SJCRH30 (cell line): ENCODE measurements around the gene SCD5. TPM values are rescaled to one million over a fixed set of nuclear protein-coding genes. Genes with fewer than 3 reads are reported as not detected.

ENCODE experiments used
- DNase-seq, 2 experiments: peaks; one replicate each; pipeline ENCODE4 v3.0.0-alpha.2; 2015 to 2020
- H3K27ac ChIP-seq: fragments of 250-450 bp; sonication (Bioruptor Pico); 2 replicates; pipeline ENCODE4 v1.5.1; 2020; ENCODE audit warnings: mild to moderate bottlenecking, moderate library complexity
- H3K27me3 ChIP-seq: fragments of 250-450 bp; sonication (Bioruptor Pico); 2 replicates; pipeline ENCODE4 v1.5.1; 2020; ENCODE audit warnings: mild to moderate bottlenecking, moderate library complexity
- H3K36me3 ChIP-seq: fragments of 250-450 bp; sonication (Bioruptor Pico); 2 replicates; pipeline ENCODE4 v1.5.1; 2020; ENCODE audit warnings: mild to moderate bottlenecking, moderate library complexity
- H3K4me1 ChIP-seq: fragments of 250-450 bp; sonication (Bioruptor Pico); 2 replicates; pipeline ENCODE4 v1.5.1; 2020; ENCODE audit warnings: mild to moderate bottlenecking, moderate library complexity
- H3K4me3 ChIP-seq: fragments of 250-450 bp; sonication (Bioruptor Pico); 2 replicates; pipeline ENCODE4 v1.5.1; 2020; ENCODE audit warnings: mild to moderate bottlenecking, moderate library complexity
- H3K9me3 ChIP-seq: fragments of 250-450 bp; sonication (Bioruptor Pico); replicated peaks from 2 replicates; pipeline ENCODE4 v1.5.1; 2020; ENCODE audit warnings: mild to moderate bottlenecking, moderate library complexity
- total RNA-seq: library from RNA; depleted of rRNA; stranded (reverse); fragments of >200 nt; shearing (Covaris generic); gene quantifications from 2 replicates; pipeline ENCODE4 v1.2.3, GENCODE V29; 2014

SCD5 gene
- total RNA-seq, 1 experiment from 2014 or later = 86.0 TPM

DNA sequence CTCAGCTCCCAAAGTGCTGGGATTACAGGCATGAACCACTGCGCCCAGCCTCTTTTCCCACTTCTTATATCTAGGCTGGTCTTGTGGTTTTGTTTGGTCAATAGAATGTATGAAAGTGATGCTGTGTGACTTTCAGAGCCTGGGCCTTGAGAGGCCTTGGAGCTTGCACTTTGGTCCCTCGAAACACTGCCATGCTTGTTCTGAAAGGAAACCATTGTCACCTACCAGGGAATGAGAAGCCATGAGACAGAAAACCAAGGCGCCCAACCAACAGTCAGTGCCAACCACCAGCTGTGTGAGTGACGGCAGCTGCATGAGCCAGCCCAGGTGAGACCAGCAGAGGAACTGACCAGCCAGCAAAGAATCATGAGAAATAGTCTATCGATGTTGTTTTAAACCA, 57.4 kb downstream of the SCD5 start:
- H3K36me3 ChIP-seq = 0 out of 2 replicates have a peak, but pooled peaks cover 2% of the 10 kb centered on the region
- H3K27me3 ChIP-seq = no peaks in the 10 kb centered on the region
- no peaks in the 10 kb centered on the region for H3K4me1 ChIP-seq
- no peak for DNase-seq
- H3K4me3 ChIP-seq = no peak overlapping the region
- no peak overlapping the region for H3K27ac ChIP-seq
- H3K9me3 ChIP-seq = no peaks in the 10 kb centered on the region

DNA sequence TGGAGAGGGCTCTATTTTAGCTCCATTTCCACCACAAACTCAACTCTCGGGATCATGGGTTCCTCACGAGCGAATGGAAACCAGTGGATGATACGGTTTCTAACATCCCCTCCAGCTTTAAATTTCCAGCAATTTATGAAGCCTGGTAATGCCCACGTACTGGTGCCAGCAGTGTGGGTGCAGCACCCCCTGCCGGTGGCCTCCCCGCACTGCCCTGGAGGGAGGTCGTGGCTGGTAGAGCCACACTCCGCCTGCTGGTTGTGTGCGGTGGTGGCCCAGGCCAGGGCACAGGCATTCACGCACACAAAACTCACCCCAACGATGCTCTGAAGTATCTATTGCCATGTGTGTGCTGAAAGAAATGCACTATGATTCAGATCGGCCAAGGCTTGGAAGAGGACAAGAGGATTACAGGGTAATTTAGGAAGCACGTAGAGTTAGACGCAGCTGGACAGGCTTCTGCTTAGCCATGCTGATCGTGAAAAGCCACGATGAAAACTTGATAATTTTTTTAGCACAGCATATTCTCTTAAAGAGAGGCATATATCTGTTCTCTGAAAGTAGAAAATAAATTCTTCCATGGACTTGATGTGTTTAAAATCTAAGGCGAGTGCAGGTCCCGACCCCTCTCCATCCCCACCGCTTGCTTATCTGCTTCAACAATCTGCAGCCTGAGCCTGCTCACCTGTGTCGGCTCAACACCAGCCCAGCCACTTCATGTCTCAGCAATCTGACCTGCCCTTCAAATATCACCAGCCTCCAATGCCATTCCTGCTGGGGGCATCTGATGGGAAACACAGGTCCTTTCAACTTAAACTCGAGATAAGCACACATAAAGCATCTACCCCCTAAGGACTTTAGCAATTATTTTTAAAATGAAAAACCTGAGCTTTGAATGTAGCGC, 59.1 kb downstream of the SCD5 start:
- DNase-seq = peak; percentile 40 to 50
- H3K4me3 ChIP-seq = no peak overlapping the region

DNA sequence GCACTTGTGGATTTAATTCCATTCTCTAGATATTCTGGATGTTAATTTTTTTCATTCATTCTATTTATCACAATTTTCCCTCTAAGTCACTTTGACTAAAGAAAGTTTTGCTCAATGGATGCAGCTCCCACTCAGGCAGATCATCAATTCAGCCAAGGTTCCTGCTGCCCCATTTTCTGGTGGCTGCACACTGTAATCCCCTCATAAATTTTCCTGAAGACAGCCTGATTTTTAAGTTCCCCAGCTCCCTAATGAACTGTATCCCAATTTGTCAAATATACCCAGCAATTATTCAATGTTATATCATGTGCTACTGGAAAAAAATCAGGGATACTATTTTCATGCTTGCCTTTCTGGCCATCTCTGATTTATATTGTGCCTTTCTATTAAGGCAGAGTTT, 61.2 kb downstream of the SCD5 start:
- Histone ChIP-seq H3K4me3 (no peak overlapping the region), H3K36me3 (0 out of 2 replicates have a peak, but pooled peaks cover 2% of the 10 kb centered on the region), H3K9me3 (no peaks in the 10 kb centered on the region), H3K27me3 (no peaks in the 10 kb centered on the region), H3K27ac (no peak overlapping the region), H3K4me1 (no peaks in the 10 kb centered on the region)
- no peak for DNase-seq

More for the DNA sequence above, 59.1 kb downstream of the SCD5 start:
- Histone ChIP-seq H3K36me3 (0 out of 2 replicates have a peak, but pooled peaks cover 2% of the 10 kb centered on the region), H3K27me3 (no peaks in the 10 kb centered on the region), H3K4me1 (no peaks in the 10 kb centered on the region), H3K27ac (no peak overlapping the region), H3K9me3 (no peaks in the 10 kb centered on the region)

DNA sequence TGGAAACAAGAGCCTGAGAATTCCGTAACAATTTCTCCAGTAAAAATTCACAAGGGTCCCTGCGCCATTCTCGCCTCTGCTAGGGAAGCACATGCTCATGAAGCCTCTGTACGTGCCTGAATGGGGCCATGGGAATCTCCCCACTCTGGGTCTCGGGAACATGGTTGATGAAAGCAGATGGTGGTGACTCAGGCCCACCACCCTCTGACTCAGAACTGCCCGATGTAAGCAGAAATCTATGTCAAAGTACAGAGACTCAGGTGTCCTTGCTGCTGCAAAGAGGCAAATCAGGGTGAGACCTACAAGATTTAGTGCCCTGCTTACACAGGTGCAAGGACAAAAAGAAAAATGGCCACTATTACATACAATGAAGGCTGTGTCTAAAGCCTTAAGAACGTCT, 65.0 kb downstream of the SCD5 start:
- no peaks in the 10 kb centered on the region; the same call in 1 of the 2 replicates for H3K9me3 ChIP-seq
- no peaks in the 10 kb centered on the region for H3K27me3 ChIP-seq
- peaks cover 3% of the 10 kb centered on the region; the same call in 1 of the 2 replicates for H3K4me1 ChIP-seq
- peaks cover 3% of the 10 kb centered on the region; the same call in 1 of the 2 replicates for H3K36me3 ChIP-seq
- no peak overlapping the region for H3K27ac ChIP-seq
- no peak overlapping the region for H3K4me3 ChIP-seq
- DNase-seq = no peak

DNA sequence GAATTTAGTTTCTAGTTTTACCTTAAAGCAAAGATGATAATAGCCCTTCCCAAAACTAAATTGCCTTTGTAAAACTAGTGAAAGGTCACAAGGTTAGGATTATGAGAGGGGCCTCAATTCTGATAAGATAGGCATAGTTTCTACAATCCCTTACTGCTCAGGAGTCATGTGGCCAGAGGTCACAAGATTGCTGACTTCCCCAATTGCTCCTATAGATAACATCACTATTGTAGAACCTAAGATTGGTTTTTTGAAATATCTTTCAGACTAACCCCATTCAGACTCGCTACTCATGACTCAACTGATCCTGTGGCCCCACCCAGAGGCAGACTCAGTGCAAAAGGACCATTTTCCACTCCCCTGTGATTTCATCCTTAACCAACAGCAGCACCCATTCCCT, 70.3 kb downstream of the SCD5 start:
- Histone ChIP-seq H3K27me3 (no peaks in the 10 kb centered on the region; the same call in 1 of the 2 replicates), H3K4me3 (no peak overlapping the region), H3K4me1 (peaks cover 3% of the 10 kb centered on the region; the same call in 1 of the 2 replicates), H3K9me3 (no peaks in the 10 kb centered on the region; the same call in 1 of the 2 replicates), H3K27ac (no peak overlapping the region), H3K36me3 (peaks cover 4% of the 10 kb centered on the region; the same call in 1 of the 2 replicates)
- DNase-seq = no peak

DNA sequence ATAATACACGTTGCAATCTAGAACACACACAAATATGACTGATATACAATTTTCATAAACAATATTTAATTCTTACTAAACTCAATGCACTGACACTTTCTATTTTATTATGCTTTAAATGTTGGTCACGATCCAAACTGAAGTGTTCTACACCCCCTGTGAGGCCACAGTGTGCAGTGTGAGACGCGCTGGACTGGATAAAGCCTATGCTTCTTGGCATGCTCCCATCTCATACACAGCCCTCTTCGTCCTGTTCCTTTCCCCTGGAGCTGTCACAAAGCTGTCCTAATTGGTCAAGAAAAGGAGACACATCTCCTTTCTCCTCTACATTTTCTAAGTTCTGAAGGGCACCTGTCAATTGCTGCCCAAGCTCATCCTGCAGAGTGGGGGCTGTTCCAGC, 72.0 kb downstream of the SCD5 start:
- H3K4me1 ChIP-seq = peaks cover 3% of the 10 kb centered on the region; the same call in 1 of the 2 replicates
- H3K36me3 ChIP-seq = peaks cover 7% of the 10 kb centered on the region; the same call in 1 of the 2 replicates
- no peak overlapping the region for H3K27ac ChIP-seq
- H3K4me3 ChIP-seq = no peak overlapping the region
- no peaks in the 10 kb centered on the region; the same call in 1 of the 2 replicates for H3K9me3 ChIP-seq
- DNase-seq = no peak
- H3K27me3 ChIP-seq = no peaks in the 10 kb centered on the region; the same call in 1 of the 2 replicates

DNA sequence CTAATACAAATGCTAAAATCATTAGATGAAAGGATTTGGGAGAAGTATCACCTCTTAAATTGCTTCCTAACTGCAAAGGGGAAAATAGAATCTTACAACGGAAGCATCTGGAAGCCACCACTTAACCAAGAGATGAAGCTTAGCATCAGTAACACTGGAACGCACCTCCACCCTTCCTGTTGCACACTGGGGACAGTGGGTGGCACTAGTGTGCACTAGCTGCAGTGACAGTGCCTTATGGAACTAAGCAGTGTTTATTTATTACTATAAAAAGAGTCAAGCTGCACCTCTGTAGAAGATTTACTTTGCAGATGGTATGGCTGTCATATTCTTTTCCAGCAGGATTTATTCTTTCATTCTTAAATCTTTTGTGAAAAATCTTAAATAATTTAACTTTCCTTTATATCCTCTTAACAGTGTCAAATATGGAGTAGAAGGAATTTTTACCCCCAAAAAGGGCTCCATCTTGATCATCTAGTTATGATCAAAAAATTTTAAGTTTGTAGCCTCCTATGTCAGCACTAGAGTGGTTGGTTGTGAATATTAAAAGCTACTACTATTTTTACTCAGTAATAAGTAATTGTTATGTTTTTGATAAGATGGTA, 76.7 kb downstream of the SCD5 start:
- Histone ChIP-seq H3K27me3 (no peaks in the 10 kb centered on the region; the same call in 1 of the 2 replicates), H3K9me3 (no peaks in the 10 kb centered on the region), H3K4me3 (no peak overlapping the region), H3K27ac (no peak overlapping the region), H3K4me1 (no peaks in the 10 kb centered on the region), H3K36me3 (0 out of 2 replicates have a peak, but pooled peaks cover 3% of the 10 kb centered on the region)
- peak; percentile 22 to 52 for DNase-seq

DNA sequence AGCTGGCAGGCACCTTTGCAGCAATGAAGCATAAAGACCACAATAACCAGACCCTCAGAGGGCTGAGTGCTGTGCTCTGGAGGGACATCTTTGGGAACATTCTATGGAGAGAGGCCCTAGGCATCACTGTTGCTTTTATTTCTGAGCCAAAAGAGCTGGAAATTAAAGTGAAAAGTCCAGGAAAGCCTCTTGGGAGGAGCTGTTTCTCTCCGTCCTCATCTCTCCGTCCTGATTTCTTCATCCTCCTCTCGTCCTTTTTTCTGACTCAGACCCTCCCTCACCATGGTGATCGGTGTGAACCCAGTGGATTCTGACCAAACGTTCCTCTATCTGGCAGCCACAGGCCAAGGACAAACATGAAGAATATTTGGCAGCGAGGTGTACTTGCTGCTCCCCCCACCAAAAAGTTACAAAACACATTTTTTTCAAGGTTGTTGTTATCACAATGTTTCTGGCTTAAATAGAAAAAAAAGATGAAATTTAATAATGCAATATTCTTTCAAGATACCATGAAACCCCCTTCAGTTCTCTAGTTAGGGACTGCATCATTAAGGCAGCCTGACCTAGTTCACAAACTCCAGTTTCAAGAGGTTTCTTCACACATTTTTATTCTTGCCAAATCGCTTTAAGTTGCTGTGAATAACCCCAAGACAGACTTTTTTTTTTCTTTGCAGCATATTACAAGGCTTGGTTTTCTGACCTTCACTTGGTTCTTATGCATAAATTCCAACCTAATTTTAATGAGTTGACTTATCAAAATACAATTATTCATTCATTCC, 80.2 kb downstream of the SCD5 start:
- Histone ChIP-seq H3K27ac (no peak overlapping the region), H3K4me1 (no peaks in the 10 kb centered on the region), H3K9me3 (no peaks in the 10 kb centered on the region), H3K4me3 (no peak overlapping the region), H3K27me3 (no peaks in the 10 kb centered on the region), H3K36me3 (0 out of 2 replicates have a peak, but pooled peaks cover 3% of the 10 kb centered on the region)
- no peak for DNase-seq

DNA sequence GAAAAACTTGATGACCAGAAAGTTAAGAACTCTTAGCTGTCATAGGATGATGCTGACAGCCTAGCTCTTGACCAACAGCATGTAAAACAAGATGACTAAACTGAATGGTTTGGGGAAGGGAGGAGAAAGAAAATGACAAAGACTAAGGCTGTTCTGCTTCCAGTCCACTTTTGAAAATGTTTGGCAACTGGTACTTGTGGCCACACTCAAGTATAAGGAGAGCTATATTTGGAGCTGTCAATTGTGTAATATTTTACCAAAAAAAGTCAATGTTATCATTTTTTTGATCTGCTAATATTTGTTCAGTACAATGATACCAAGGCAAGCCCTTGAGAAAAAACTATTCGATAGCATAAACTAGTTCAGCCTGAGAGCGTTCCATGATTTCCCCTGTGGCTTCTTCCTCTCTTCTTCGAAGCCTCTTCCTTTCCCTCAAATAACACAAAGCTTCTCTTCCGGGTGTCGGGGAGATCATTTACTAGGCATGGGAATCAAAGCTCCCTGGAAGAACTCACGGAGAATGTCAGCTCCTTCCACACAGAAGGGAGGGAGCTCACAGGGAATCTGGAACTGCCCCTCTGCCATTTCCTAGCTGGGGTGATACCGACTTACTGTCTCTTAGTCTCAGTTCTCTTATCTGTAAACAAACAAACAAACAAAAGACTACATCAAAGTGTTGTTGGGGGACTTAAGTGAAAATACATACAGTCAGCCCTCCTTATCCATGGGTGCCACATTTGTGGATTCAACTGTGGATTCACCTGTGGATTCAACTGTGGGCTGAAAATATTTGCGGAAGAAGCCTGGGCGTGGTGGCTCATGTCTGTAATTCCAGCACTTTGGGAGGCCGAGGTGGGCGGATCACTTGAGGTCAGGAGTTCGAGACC, 82.6 kb downstream of the SCD5 start:
- Histone ChIP-seq H3K4me3 (no peak overlapping the region), H3K4me1 (no peaks in the 10 kb centered on the region), H3K9me3 (no peaks in the 10 kb centered on the region), H3K36me3 (no peaks in the 10 kb centered on the region), H3K27ac (no peak overlapping the region), H3K27me3 (no peaks in the 10 kb centered on the region)
- DNase-seq = no peak

DNA sequence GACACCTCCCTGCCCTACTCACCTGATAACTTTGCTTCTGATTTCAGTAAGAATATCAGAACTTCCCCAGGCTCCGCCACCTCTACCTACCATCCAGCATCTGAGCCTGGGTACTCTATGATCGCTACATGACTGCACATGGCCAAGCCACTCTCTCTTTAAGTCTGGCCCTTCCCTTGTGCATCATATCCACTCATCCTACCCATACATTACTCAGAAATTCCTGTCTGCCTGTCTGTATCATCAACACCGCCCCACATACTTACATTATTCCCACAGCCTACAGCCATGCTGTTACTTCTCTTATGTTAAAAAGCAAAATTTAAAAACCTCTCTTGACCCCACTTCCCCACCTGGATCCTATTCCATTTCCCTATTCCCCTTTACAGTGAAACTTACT, 84.7 kb downstream of the SCD5 start:
- DNase-seq = no peak
- no peak overlapping the region for H3K4me3 ChIP-seq

DNA sequence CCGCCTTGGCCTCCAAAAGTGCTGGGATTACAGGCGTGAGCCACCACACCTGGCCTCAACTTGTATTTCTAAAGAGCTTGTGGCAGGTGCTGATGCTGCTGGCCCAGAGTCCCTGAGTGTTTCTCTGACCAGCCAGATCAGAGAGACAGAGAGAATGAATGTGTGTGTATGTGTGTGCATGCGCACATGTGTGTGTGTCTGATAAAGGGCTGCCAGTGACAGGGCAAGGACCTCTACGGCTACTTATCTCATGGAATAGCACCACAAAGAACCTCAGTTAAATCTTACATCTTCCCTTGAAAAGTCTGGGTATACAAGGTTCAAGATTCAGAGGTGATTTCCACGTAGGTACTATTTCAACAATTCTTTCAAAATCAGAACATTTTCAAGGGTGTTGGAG, 86.0 kb downstream of the SCD5 start:
- Histone ChIP-seq H3K4me3 (no peak overlapping the region), H3K27me3 (no peaks in the 10 kb centered on the region), H3K4me1 (no peaks in the 10 kb centered on the region), H3K27ac (no peak overlapping the region), H3K36me3 (no peaks in the 10 kb centered on the region), H3K9me3 (no peaks in the 10 kb centered on the region)
- DNase-seq = no peak

More for the DNA sequence above, 84.7 kb downstream of the SCD5 start:
- no peaks in the 10 kb centered on the region for H3K9me3 ChIP-seq
- no peak overlapping the region for H3K27ac ChIP-seq
- H3K36me3 ChIP-seq = no peaks in the 10 kb centered on the region
- no peaks in the 10 kb centered on the region for H3K27me3 ChIP-seq
- no peaks in the 10 kb centered on the region for H3K4me1 ChIP-seq

DNA sequence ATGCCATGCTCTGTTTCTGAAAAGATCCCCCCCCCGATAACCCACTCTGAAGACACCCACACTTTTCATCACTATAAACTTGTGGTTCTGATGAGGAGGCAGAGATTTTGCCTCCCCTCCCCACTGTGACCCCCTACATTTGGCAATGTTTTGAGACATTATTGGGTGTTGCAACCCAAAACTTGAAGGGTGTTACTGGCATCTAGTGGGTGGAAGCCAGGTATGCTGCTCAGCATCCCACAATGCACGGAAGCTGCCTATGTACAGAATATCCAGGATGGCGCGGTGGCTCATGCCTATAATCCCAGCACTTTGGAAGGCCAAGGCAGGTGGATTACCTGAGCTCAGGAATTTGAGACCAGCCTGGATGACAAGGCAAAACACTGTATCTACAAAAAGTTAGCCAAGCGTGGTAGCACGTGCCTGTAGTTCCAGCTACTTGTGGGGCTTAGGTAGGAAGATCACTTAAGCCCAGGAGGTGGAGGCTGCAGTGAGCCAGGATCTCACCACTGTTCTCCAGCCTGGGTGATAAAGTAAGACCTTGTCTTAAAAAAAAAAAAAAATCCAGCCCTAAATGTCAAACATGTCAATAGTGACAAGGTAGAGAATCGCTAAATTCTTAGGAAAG, 87.3 kb downstream of the SCD5 start:
- H3K9me3 ChIP-seq = no peaks in the 10 kb centered on the region
- no peak overlapping the region for H3K27ac ChIP-seq
- no peak for DNase-seq
- H3K36me3 ChIP-seq = no peaks in the 10 kb centered on the region; the same call in 1 of the 2 replicates
- no peak overlapping the region for H3K4me3 ChIP-seq
- no peaks in the 10 kb centered on the region for H3K4me1 ChIP-seq
- no peaks in the 10 kb centered on the region for H3K27me3 ChIP-seq

DNA sequence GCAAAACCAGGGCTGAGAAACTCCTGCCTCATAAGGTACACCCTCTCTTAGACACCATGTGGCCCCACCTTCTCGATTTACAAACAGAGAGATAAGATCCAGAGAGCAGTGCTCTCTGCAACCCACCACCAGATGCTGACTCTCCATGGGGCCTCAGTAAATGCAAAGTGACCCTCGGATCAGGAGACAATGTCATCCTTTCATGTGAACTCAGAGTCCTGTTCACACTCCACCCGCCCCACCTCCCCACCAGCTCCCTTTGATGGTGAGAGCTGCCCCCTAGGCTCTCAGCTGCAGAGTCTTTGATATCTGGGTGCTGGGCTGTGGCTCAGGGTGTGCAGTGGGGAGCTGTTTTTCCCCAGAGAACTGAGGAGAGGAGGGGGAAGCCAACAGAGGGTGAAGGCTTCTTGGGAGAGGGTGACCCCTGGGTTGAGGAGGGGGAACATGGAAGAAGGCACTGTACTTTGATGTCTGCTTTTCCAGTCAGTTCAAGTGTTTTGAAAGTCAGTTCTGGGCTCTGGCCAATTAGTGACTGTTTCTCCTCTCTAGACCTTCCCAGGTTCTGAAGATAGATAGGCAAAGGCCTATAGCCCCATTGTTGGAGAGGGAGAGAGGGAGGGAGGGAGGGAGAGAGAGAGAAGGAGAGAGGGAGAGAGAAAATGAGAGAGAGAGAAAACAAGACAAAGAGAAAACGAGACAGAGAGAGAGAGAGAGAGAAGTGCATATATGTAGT, 88.2 kb downstream of the SCD5 start:
- H3K4me3 ChIP-seq = no peak overlapping the region
- no peak overlapping the region for H3K27ac ChIP-seq
- H3K27me3 ChIP-seq = no peaks in the 10 kb centered on the region
- no peaks in the 10 kb centered on the region for H3K4me1 ChIP-seq
- DNase-seq = peak in 1 of 2 experiments; percentile 20
- H3K9me3 ChIP-seq = no peaks in the 10 kb centered on the region
- no peaks in the 10 kb centered on the region; the same call in 1 of the 2 replicates for H3K36me3 ChIP-seq
